ENCODE results near the gene RNF10. TPM values are rescaled to one million over a fixed set of nuclear protein-coding genes. Genes with fewer than 3 reads are reported as not detected.

The RNF10 gene
- total and polyA plus RNA-seq, 8 donors = 124 to 656 (median 191) TPM

GRCh38 chr12:120557589-120557988, 23.4 kb downstream of the RNF10 start:
- Histone ChIP-seq H3K27me3 (no peaks in the 10 kb centered on the region), H3K4me3 (no peak overlapping the region), H3K9me3 (no peaks in the 10 kb centered on the region), H3K4me1 (peaks cover 0 to 17% (median 4%) of the 10 kb centered on the region in 4 donors), H3K27ac (no peak overlapping the region), H3K36me3 (peaks cover 66 to 100% (median 98%) of the 10 kb centered on the region in 4 donors)
- 87 to 98% (median 95%) methylated on average over 2 of the region's 2 CpGs for WGBS, 5 donors
- TF ChIP-seq POLR2A (IDR thresholded peaks at IDR 0.05) = no peak
- no peak for TF ChIP-seq CTCF (IDR thresholded peaks at IDR 0.05)
- TF ChIP-seq EP300 (IDR thresholded peaks at IDR 0.05) = no peak
- no peak for TF ChIP-seq POLR2AphosphoS5 (IDR thresholded peaks at IDR 0.05)
- intact Hi-C loops (cut with DNase I; ENCODE audit: low total_unique reads) = no loop called here
- no peak for DNase-seq

- Histone ChIP-seq H3K4me3 (no peak overlapping the region), H3K27ac (peak overlapping the region in 3 of 5 donors; percentile 46 to 80 (median 55)), H3K9me3 (no peaks in the 10 kb centered on the region), H3K4me1 (peaks cover 0 to 29% (median 2%) of the 10 kb centered on the region in 4 donors), H3K36me3 (peaks cover 83 to 100% (median 99%) of the 10 kb centered on the region in 4 donors), H3K27me3 (no peaks in the 10 kb centered on the region)
- DNase-seq = no peak
- WGBS, 5 donors = 60 to 85% (median 82%) methylated on average over 8 of the region's 8 CpGs
- TF ChIP-seq EP300 (IDR thresholded peaks at IDR 0.05) = no peak
- no peak for TF ChIP-seq CTCF (IDR thresholded peaks at IDR 0.05)
- peak in 1 of 3 donors; percentile 35 for TF ChIP-seq POLR2AphosphoS5 (IDR thresholded peaks at IDR 0.05)
- no peak for TF ChIP-seq POLR2A (IDR thresholded peaks at IDR 0.05)
- intact Hi-C loops (cut with DNase I; ENCODE audit: low total_unique reads) = no loop called here
Observed at GRCh38 chr12:120562906-120563305, 28.8 kb downstream of the RNF10 start.

GRCh38 chr12:120563495-120563894, 29.3 kb downstream of the RNF10 start:
- no peaks in the 10 kb centered on the region for H3K9me3 ChIP-seq
- TF ChIP-seq POLR2AphosphoS5 (IDR thresholded peaks at IDR 0.05) = no peak
- TF ChIP-seq EP300 (IDR thresholded peaks at IDR 0.05) = no peak
- TF ChIP-seq POLR2A (IDR thresholded peaks at IDR 0.05) = no peak
- TF ChIP-seq CTCF (IDR thresholded peaks at IDR 0.05) = no peak
- peak overlapping the region in 3 of 5 donors; percentile 3 to 72 (median 39) for H3K27ac ChIP-seq
- no peak for DNase-seq
- intact Hi-C loops (cut with DNase I; ENCODE audit: low total_unique reads) = no loop called here
- no peak overlapping the region for H3K4me3 ChIP-seq
- 90 to 96% (median 94%) methylated on average over 10 to 11 of the region's 11 CpGs for WGBS, 5 donors
- H3K27me3 ChIP-seq = no peaks in the 10 kb centered on the region
- H3K4me1 ChIP-seq = peaks cover 0 to 29% (median 2%) of the 10 kb centered on the region in 4 donors
- H3K36me3 ChIP-seq = peaks cover 84 to 100% (median 99%) of the 10 kb centered on the region in 4 donors

- Histone ChIP-seq H3K36me3 (peaks cover 97 to 100% (median 100%) of the 10 kb centered on the region in 4 donors), H3K27me3 (no peaks in the 10 kb centered on the region)
Observed at GRCh38 chr12:120571299-120571698, 37.1 kb downstream of the RNF10 start.

GRCh38 chr12:120573560-120573959, 39.4 kb downstream of the RNF10 start:
- intact Hi-C loops (cut with DNase I; ENCODE audit: low total_unique reads) = no loop called here
- WGBS, 5 donors = 65 to 80% (median 71%) methylated on average over 6 of the region's 6 CpGs
- TF ChIP-seq POLR2A (IDR thresholded peaks at IDR 0.05) = no peak
- TF ChIP-seq CTCF (IDR thresholded peaks at IDR 0.05) = no peak
- TF ChIP-seq EP300 (IDR thresholded peaks at IDR 0.05) = no peak
- no peak for TF ChIP-seq POLR2AphosphoS5 (IDR thresholded peaks at IDR 0.05)

More at GRCh38 chr12:120571299-120571698, 37.1 kb downstream of the RNF10 start:
- WGBS, 5 donors = 44 to 72% (median 63%) methylated on average over 5 of the region's 5 CpGs
- no peaks in the 10 kb centered on the region for H3K9me3 ChIP-seq
- TF ChIP-seq POLR2A (IDR thresholded peaks at IDR 0.05) (no peak), POLR2AphosphoS5 (IDR thresholded peaks at IDR 0.05) (peak in 1 of 3 donors; percentile 5)
- H3K27ac ChIP-seq = peak overlapping the region in 2 of 5 donors; percentile 15 to 23
- intact Hi-C loops (cut with DNase I; ENCODE audit: low total_unique reads) = no loop called here
- DNase-seq = no peak
- H3K4me3 ChIP-seq = no peak overlapping the region
- H3K4me1 ChIP-seq = peaks cover 0 to 18% (median 2%) of the 10 kb centered on the region in 4 donors

More at GRCh38 chr12:120573560-120573959, 39.4 kb downstream of the RNF10 start:
- Histone ChIP-seq H3K27ac (no peak overlapping the region), H3K9me3 (no peaks in the 10 kb centered on the region), H3K36me3 (peaks cover 97 to 100% (median 100%) of the 10 kb centered on the region in 4 donors), H3K4me1 (peaks cover 0 to 18% (median 2%) of the 10 kb centered on the region in 4 donors), H3K27me3 (no peaks in the 10 kb centered on the region), H3K4me3 (no peak overlapping the region)
- no peak for DNase-seq

Measured in stomach (tissue), 9 donors.